ENCODE data around the gene MMP21. TPM values are rescaled to one million over a fixed set of nuclear protein-coding genes. Genes with fewer than 3 reads are reported as not detected.

The MMP21 gene
- polyA plus RNA-seq, 2 of the 4 experiments (the other 2 are of a cell fraction) = 0.04 TPM; not detected in 1

DNA sequence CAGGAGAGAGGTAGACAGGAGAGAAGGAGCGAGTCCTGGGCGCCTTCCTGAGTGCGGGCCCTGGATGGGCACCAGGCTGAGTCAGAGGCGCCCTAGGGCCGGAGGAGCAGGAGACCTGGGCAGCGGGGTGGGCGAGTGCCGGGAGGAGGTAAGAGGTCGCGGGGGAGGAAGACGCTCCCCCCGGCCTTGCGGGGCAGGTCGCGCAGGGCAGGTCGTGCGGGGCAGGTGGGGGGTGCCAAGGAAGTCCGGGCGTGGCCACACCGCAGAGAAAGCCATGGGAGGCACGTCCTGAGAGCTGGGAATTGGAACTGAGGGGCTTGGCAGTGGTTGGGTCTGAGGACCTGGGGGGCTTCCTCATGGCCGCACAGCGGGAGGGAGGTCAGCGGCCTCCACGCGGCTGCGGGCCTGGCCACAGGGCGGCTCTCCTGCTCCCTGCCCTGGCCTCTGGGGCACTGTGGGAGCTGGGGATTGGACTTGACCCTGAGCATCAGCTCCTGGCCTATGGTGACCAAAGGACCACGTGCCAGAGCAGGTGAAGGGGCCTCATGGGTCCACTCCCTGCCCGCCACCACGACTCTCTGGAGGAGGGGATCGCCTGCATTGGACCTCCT lies 935 bp downstream of the MMP21 start:
- FAIRE-seq (no peak), ATAC-seq (peak in 1 of 2 experiments; percentile 7; a peak in 1 of 6 replicates), DNase-seq (ENCODE audit: low read depth in 1 of 2, low spot score in 1 of 2) (no peak)
- ChIA-PET POLR2A (no interaction called here), CTCF (interaction anchor here (1.2 kb wide), 1 partner anchor 14 kb away, joined by 3 read pairs; no protein-coding TSS in a partner anchor)
- Histone ChIP-seq H3K4me3 (no peak overlapping the region), H3K27ac (no peak overlapping the region), H3K9me3 (no peaks in the 10 kb centered on the region), H3K4me1 (no peaks in the 10 kb centered on the region), H3K4me2 (no peak overlapping the region)
- WGBS (ENCODE audit: missing lambda C conversion rate) = 86% methylated on average over 29 of the region's 32 CpGs
- TF ChIP-seq ZFP36 (IDR thresholded peaks at IDR 0.05; ENCODE audit: borderline replicate concordance, partially characterized antibody) (no peak), RNF2 (IDR thresholded peaks at IDR 0.05; ENCODE audit: borderline replicate concordance, low read depth) (no peak), HDAC2 (IDR thresholded peaks at IDR 0.05) (no peak), CHD2 (IDR thresholded peaks at IDR 0.05; ENCODE audit: low read length, partially characterized antibody) (no peak), EP300 (IDR thresholded peaks at IDR 0.05) (no peak), NFE2L2 (conservative IDR thresholded peaks at IDR 0.05; ENCODE audit: low read length) (no peak), RAD21 (conservative IDR thresholded peaks at IDR 0.05 in 1 of 2, IDR thresholded peaks at IDR 0.05 in 1 of 2) (no peak)
- TF ChIP-seq, protein P1, sequence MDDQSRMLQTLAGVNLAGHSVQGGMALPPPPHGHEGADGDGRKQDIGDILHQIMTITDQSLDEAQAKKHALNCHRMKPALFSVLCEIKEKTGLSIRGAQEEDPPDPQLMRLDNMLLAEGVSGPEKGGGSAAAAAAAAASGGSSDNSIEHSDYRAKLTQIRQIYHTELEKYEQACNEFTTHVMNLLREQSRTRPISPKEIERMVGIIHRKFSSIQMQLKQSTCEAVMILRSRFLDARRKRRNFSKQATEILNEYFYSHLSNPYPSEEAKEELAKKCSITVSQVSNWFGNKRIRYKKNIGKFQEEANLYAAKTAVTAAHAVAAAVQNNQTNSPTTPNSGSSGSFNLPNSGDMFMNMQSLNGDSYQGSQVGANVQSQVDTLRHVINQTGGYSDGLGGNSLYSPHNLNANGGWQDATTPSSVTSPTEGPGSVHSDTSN (IDR thresholded peaks at IDR 0.05) = no peak
- TF ChIP-seq, protein P2, sequence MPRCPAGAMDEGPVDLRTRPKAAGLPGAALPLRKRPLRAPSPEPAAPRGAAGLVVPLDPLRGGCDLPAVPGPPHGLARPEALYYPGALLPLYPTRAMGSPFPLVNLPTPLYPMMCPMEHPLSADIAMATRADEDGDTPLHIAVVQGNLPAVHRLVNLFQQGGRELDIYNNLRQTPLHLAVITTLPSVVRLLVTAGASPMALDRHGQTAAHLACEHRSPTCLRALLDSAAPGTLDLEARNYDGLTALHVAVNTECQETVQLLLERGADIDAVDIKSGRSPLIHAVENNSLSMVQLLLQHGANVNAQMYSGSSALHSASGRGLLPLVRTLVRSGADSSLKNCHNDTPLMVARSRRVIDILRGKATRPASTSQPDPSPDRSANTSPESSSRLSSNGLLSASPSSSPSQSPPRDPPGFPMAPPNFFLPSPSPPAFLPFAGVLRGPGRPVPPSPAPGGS (IDR thresholded peaks at IDR 0.05) = no peak

DNA sequence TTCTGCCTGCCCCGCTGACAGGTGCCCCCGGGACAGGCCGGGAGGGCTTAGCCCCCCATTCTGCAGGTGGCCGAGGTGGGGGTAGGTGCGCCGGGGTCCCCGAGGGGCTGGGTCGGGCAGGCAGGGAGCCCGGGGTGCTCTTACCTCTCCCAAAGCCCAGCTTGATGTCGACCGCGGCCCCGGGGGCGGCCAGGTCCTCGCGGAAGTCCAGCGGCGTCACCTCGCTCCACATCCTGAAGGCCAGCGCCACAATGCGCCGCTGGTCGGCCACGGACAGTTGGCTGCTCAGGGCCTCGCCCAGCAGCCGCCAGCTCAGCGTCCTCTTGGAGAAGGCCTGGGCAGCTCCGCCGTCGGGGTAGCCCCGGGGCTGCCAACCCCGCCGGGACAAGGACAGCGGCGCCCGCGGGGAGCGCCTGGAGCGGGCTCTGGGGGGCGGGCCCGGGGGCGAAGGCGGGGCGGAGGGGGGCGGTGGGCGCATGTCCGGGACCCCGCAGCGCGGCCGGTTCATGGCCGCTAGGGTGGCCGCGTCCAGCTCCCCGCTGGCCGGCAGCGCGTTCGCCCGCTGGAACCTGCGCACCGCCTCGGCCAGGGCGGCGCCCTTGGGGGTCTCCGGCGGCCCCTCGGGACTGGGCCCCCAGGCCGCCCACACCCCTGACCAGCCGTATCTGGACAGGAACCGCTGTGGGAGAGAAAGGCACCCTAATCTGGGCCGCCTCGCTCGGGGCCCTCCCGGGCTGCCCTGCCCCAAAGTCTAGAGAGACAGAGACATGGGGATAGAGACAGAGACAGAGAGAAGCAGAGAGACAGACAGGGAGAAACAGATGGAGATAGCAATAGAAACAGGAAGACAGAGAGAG lies 1.7 kb downstream of the MMP21 start:
- CTCF ChIA-PET = no interaction called here
- Histone ChIP-seq H3K4me2 (no peak overlapping the region), H3K4me1 (no peaks in the 10 kb centered on the region), H3K4me3 (no peak overlapping the region), H3K27ac (no peak overlapping the region), H3K9me3 (no peaks in the 10 kb centered on the region)
- POLR2A ChIA-PET = no interaction called here
- 80% methylated on average over 11 of the region's 75 CpGs for WGBS (ENCODE audit: missing lambda C conversion rate)
- no peak for FAIRE-seq
- no peak for ATAC-seq
- TF ChIP-seq TP53 (CRISPR knock-in tag; IDR thresholded peaks at IDR 0.05) (no peak), JUN (IDR thresholded peaks at IDR 0.05) (no peak), FOSL2 (IDR thresholded peaks at IDR 0.05) (no peak), FOSL2 (CRISPR knock-in tag; IDR thresholded peaks at IDR 0.05) (no peak), FOSB (CRISPR knock-in tag; IDR thresholded peaks at IDR 0.05) (no peak), EHF (CRISPR knock-in tag; IDR thresholded peaks at IDR 0.05) (no peak), JUNB (IDR thresholded peaks at IDR 0.05) (no peak), NFE2L2 (conservative IDR thresholded peaks at IDR 0.05; ENCODE audit: low read length) (no peak), POLR2AphosphoS2 (conservative IDR thresholded peaks at IDR 0.05; ENCODE audit: low read length) (no peak)
- TF ChIP-seq, protein P3, sequence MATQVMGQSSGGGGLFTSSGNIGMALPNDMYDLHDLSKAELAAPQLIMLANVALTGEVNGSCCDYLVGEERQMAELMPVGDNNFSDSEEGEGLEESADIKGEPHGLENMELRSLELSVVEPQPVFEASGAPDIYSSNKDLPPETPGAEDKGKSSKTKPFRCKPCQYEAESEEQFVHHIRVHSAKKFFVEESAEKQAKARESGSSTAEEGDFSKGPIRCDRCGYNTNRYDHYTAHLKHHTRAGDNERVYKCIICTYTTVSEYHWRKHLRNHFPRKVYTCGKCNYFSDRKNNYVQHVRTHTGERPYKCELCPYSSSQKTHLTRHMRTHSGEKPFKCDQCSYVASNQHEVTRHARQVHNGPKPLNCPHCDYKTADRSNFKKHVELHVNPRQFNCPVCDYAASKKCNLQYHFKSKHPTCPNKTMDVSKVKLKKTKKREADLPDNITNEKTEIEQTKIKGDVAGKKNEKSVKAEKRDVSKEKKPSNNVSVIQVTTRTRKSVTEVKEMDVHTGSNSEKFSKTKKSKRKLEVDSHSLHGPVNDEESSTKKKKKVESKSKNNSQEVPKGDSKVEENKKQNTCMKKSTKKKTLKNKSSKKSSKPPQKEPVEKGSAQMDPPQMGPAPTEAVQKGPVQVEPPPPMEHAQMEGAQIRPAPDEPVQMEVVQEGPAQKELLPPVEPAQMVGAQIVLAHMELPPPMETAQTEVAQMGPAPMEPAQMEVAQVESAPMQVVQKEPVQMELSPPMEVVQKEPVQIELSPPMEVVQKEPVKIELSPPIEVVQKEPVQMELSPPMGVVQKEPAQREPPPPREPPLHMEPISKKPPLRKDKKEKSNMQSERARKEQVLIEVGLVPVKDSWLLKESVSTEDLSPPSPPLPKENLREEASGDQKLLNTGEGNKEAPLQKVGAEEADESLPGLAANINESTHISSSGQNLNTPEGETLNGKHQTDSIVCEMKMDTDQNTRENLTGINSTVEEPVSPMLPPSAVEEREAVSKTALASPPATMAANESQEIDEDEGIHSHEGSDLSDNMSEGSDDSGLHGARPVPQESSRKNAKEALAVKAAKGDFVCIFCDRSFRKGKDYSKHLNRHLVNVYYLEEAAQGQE (IDR thresholded peaks at IDR 0.05) = no peak
- DNase-seq (ENCODE audit: low read depth in 1 of 2, low spot score in 1 of 2) = no peak
